DMS53 (cell line): ENCODE results near the gene RPL27.
A peak's percentile ranks its signal among the peaks of the same experiment; 100 is the strongest.

ENCODE experiments used
- DNase-seq: peaks from one replicate; lab custom pipeline; 2025; lab: John Stamatoyannopoulos, UW

The RPL27 gene

DNA sequence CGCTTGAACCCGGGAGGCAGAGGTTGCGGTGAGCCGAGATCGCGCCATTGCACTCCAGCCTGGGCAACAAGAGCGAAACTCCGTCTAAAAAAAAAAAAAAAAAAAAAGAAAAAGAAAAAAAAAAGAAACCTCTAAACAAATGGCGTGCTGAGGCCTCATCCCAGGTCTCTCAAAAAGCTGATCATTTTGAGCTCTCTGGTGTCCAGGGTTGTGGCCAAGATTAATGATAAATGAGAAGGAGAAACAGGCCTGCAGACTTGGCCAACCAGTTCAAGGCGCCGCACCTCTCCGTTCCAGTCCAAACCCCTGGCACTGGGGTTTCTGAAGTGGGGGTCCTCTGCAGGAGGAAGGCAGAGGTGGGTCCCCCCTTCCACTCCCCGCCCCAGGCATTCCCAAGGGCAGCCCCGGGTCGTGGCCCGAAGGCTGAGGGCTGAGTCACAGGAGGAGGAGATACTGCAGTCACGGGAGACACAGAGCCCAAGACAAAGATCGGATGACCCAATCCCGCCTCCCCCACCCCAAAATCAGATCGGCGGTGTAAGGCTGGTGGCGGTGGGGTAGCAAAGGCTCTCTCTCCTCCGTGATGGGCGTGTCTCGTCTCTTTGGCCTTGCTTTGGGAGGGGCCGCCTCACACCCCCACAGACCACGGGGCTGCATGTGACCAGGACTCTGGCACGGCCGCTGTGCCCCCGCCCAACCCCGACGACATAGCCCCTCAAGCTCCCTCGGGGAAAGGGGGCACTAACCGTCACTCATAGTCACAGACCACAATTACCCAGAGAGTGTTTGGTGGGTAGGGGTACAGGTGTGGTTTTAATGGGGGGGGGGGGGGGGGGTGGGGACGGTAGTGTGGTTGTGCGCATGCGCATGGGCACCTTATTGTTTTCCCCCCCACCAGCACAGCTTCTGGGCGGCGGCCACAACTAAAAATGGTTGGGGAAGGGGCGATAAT is 22.8 kb downstream of the RPL27 start:
- DNase-seq, result peak; percentile 70

DNA sequence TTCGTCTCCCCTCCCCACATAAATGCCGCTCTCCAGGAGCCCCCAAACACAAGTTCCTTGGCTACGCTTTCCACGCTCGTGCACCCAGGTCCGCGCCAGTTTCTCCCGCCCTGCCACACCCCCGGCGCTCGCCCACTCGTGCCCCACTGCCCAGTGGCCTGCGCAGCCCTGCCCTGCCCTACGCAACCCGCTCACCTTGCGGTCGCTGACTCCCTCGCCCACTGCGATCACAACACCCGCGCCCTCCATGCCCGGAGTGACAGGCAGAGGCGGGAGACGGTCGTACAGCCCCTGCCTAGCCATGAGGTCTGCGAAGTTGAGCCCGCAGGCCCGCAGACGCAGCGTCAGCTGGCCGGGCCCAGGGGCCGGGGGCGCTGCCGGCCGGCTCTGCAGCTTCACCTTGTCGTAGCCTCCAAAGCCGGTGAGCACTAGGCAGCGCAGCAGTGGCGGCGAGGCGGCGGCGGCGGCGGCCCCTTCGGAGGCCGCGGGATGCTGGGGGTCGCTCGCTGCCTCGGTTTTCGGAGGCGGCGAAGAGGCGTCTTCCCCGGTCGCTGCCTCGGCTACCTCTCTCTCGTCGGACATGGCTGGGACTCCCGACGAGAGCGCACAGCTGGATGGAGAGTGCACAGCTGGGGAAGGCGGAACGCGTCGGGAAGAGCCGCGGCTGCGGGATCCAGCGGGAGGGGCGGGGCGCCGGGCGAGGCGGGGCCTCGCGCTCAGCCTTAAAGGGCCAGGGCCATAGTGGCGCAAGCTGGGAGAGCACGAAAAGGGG is 23.7 kb downstream of the RPL27 start, which contains the start of gene VAT1:
Gene VAT1, minus strand, starts transcription at position 645 of the 772 bp plus-strand sequence. Its CDS starts 63 bp downstream, at position 582.
- DNase-seq, result peak; percentile 94

GRCh38 chr17:43024407-43025289 is 26.4 kb downstream of the RPL27 start, which contains the start of gene RND2:
Gene RND2 (plus strand): TSS chr17:43025231. CDS start chr17:43025348, 117 bp downstream.
- peak; percentile 99 for DNase-seq

GRCh38 chr17:43025290-43025657 is 27.1 kb downstream of the RPL27 start:
- DNase-seq, result no peak

- DNase-seq, result peak; percentile 39
These were observed 27.7 kb downstream of the RPL27 start for GRCh38 chr17:43025766-43026537.

- no peak for DNase-seq
These were observed 28.4 kb downstream of the RPL27 start for GRCh38 chr17:43026595-43026994.

- no peak for DNase-seq
These were observed 29.1 kb downstream of the RPL27 start for GRCh38 chr17:43027091-43028032.

GRCh38 chr17:43028221-43028861 is 30.1 kb downstream of the RPL27 start:
- DNase-seq, result no peak

- DNase-seq, result no peak
These were observed 32.0 kb downstream of the RPL27 start for GRCh38 chr17:43030137-43030767.

DNA sequence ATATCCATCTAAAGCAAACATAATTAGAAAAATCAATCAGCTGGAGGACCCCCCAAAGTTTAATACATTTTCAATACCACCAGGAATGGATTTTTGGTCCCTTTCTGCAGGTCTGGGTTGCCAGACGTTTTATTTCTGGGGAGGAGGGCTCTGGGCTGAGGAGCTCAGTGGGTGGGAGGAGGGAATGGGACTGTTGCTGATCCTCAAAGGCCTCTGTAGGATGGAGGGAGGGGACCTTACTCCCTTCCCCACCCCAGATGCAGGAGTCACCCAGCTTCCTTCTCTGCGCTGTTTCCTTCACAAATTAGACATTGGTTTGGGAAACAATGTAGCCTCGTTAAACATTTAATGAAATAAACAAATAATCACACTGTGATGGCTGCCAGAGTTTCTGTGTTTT is 33.4 kb downstream of the RPL27 start:
- DNase-seq, result no peak

GRCh38 chr17:43033948-43034881 is 36.0 kb downstream of the RPL27 start:
- DNase-seq, result peak; percentile 61

- DNase-seq, result no peak
These were observed 36.7 kb downstream of the RPL27 start for GRCh38 chr17:43034894-43035293.

GRCh38 chr17:43039646-43040045 is 41.4 kb downstream of the RPL27 start:
- no peak for DNase-seq

DNA sequence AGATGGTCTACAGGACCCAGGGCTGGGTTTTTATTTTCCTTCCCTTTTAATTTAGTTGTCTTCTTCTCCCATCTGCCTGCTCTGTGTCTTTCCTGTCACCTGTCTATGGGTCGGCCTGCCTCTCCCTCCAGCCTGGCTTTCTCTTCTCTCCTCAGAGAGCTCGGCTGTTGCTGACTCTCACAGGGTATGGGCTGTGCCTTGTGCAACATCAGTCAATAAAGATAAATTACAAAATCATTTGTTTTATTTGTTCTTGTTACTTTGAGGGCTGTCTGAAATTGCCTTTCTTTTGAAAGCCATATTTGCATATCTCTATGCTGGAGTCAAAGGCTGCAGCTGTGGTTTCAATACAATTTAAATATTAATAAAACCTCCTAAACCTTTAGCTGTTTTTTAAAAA is 42.4 kb downstream of the RPL27 start:
- DNase-seq, result no peak

- no peak for DNase-seq
These were observed 43.9 kb downstream of the RPL27 start for GRCh38 chr17:43042025-43042628.

DNA sequence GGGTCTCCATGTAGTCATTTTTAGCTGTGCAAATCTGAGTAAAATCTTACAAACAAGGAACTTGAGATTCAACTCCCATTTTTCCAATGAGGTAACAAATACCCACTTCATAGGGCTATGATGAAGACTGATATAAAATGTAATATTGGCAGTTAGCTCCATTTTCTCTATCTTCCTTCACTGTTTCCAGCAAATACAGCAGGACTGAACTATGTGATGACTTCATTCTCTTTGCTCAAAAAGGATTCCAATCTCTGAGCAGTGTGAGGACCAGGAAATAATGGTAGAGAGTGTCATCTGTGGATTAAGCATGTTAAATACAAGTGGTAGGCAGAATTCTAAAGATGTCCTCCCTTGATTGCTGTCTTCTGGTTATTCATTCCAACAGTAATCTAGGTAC is 45.1 kb downstream of the RPL27 start:
- no peak for DNase-seq

GRCh38 chr17:43044024-43044423 is 45.8 kb downstream of the RPL27 start:
- DNase-seq, result no peak
